GM12864 (cell line): ENCODE results near the gene NUP42.

Experiments
- DNase-seq: peaks from one replicate; pipeline ENCODE4 v3.0.0-alpha.2; 2011; ENCODE audit warnings: low read depth
- H3K4me3 ChIP-seq: 2 replicates; pipeline ENCODE4 v1.5.1; 2011; ENCODE audit warnings: mild to moderate bottlenecking, low read depth, low read length, control low read depth
- TF ChIP-seq, protein P1 (sequence below): IDR thresholded peaks from 2 replicates; pipeline ENCODE4 v1.5.1; 2011; ENCODE audit warnings: low read depth, mild to moderate bottlenecking, moderate library complexity, low read length, control low read depth, inconsistent platforms; ENCODE audit errors: missing control alignments

NUP42 gene

DNA sequence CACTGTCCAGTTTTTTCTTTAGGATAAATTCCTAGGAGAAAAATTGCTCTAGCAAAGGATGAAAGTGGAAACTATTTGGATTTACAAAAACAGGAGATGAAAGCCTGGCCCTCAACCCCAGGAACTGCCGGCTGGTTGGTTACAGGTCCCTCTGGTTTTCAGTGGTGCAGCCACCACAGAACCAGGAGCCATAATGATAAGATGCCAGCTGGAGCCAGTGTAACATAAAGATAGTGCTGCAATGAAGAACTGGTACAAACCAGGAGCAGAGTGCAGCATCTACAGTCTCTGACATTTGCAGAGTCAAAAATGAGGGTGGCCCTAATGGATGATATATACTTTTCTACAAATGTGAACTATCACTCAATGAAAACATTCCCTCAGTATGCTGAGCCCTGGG lies 20.4 kb upstream of the NUP42 start:
- TF ChIP-seq, protein P1, sequence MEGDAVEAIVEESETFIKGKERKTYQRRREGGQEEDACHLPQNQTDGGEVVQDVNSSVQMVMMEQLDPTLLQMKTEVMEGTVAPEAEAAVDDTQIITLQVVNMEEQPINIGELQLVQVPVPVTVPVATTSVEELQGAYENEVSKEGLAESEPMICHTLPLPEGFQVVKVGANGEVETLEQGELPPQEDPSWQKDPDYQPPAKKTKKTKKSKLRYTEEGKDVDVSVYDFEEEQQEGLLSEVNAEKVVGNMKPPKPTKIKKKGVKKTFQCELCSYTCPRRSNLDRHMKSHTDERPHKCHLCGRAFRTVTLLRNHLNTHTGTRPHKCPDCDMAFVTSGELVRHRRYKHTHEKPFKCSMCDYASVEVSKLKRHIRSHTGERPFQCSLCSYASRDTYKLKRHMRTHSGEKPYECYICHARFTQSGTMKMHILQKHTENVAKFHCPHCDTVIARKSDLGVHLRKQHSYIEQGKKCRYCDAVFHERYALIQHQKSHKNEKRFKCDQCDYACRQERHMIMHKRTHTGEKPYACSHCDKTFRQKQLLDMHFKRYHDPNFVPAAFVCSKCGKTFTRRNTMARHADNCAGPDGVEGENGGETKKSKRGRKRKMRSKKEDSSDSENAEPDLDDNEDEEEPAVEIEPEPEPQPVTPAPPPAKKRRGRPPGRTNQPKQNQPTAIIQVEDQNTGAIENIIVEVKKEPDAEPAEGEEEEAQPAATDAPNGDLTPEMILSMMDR: no peak
- no peak for DNase-seq
- no peak overlapping the region for H3K4me3 ChIP-seq

DNA sequence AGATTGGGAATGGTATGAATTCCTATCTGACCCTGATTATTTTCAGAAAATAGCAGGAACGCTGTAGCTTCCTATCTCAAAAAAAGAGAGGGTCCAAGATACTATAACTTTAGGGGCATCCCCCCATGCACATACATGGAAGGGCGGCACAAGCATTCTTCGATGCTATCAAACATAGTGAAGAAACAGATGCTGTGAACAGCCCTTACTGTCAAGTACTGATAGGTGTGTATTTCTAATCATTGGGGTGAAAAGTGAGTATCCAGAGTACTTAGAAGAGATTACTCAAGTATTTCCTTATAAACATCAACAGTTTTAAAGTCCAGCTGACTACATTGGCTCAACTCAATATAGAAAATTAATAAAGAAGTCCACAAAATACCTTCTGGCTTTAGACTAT lies 17.0 kb upstream of the NUP42 start:
- TF ChIP-seq, protein P1: no peak
- no peak for DNase-seq
- no peak overlapping the region for H3K4me3 ChIP-seq

DNA sequence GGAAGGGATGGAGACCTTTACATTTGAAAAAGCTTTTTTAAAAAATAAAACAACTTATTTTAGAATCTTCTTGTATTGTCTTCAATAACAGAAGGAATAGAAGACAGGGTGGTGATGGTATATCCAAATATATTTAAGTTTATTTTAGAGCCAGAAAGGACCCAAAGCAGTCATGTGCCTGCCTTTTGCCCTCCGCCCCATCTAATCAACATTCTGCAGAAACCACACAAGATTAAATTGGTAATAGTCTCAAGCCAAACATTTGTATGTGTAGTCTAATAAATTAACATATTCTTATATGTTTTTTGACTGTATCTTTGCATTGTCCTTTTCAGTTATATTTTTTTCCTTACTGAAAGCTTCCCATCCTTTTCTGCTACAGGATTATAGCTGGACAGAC lies 16.5 kb upstream of the NUP42 start:
- DNase-seq: no peak
- TF ChIP-seq, protein P1: no peak
- H3K4me3 ChIP-seq: no peak overlapping the region

DNA sequence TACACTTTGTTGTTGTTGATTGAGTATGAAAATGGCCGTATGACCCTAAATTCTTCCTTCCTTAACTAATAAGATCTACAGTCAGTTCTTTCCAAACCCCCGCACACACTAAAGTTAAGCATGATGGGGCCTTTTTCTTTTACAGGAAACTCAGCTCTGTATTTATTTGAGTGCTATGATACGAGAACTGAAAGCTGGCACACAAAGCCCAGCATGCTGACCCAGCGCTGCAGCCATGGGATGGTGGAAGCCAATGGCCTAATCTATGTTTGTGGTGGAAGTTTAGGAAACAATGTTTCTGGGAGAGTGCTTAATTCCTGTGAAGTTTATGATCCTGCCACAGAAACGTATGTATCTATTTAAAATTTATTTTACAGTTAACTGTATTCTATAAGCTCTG lies 14.2 kb upstream of the NUP42 start:
- H3K4me3 ChIP-seq: no peak overlapping the region
- no peak for DNase-seq
- TF ChIP-seq, protein P1: no peak

DNA sequence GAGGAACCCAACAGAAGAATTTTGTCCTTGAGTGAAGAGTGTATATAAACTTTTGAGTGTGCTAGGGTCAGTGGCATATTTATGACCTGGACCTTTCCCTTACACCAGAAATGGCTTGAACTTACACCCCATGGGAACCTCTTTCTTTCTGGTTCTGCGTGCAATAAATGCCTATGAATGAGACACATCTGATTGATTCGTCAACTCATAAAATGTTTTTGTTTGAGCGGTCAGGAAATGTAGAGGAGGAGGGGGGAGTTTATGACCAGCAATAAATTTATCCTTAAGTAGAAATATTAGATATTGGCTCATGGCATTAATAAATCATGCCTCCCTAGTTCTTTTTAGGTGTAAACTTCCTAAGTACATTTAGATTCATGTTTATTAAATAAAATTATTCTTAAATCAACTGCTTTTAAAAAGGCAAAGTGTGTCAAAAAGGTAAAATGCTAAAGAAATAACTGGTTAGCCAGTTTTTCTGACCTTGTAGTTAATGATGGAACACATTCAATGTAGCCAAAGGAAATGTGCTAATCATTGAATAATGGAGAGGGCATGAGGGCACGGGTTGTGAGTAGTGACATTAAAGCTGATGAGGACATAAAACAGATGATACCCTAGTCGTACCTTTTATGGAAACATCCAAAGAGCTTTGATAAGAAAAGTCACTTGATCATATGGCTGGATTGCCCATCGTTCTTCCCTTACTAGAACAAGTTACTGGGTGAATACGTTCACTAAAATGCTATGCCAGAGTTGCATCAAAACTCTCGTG lies 13.6 kb upstream of the NUP42 start:
- DNase-seq: no peak
- TF ChIP-seq, protein P1: no peak
- no peak overlapping the region for H3K4me3 ChIP-seq

DNA sequence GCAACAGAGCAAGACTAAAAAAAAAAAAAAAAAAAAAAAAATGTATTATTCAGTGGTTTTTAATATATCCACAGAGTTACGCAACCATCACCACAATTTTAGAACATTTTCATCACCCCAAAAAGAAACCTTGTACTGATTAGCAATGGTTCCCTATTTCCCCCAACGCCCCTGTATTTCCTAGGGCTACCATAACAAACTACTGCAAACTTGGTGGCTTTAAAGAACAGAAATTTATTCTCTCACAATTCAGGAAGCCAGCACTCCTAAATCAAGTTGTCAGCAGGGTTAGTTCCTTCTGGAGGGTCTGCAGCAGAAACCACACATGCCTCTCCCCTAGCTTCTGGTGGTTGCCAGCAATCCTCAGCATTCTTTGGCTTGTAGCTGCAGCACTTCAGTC lies 5.9 kb upstream of the NUP42 start:
- no peak for DNase-seq
- TF ChIP-seq, protein P1: no peak
- H3K4me3 ChIP-seq: no peak overlapping the region
